GM15510 (cell line): ENCODE data around the gene RGS7.

Source experiments
- POLR2A ChIP-seq: IDR thresholded peaks from 3 replicates; pipeline ENCODE4 v1.6.1; 2011; ENCODE audit warnings: borderline replicate concordance; ENCODE audit not compliant: insufficient read length; ENCODE audit errors: extremely low read depth

The RGS7 gene

DNA sequence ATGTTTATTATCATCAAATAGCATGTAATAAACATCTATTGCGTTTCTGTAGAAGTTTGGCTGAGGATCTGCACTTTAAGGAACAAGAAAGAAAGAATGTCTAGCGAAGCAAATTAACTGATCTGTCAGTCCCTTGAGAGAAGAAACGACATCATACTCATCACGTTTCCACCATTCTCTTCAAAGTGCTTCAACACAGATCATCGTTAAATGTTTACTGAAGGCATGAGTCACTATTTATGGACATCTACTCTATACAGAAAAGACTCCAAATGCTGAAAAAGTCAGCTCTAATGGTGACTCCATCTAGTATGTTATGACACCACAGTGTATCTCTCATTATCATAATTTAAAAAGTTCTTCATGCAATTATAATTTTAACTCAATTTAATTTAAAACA is 369.1 kb downstream of the RGS7 start:
- TF ChIP-seq POLR2A, result no peak

- no peak for TF ChIP-seq POLR2A
These were observed 371.9 kb downstream of the RGS7 start for GRCh38 chr1:240985081-240985480.

- no peak for TF ChIP-seq POLR2A
These were observed 376.7 kb downstream of the RGS7 start for GRCh38 chr1:240980342-240980741.

DNA sequence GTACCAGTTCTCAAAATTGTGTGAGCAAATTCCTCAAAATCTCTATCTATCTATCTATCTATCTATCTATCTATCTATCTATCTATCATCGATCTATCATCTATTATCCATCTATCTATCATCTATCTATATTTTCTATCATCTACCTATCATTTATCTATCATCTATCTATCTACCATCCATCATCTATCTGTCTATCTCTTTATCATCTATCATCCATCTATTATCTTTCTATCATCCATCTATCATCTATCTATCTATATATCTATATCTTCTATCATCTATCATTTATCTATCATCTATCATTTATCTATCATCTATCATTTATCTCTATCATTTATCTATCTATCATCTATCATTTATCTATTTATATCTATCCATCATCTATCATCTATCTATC is 380.3 kb downstream of the RGS7 start:
- no peak for TF ChIP-seq POLR2A

- TF ChIP-seq POLR2A, result no peak
These were observed 383.1 kb downstream of the RGS7 start for GRCh38 chr1:240973875-240974274.

- no peak for TF ChIP-seq POLR2A
These were observed 386.8 kb downstream of the RGS7 start for GRCh38 chr1:240970253-240970652.

GRCh38 chr1:240968864-240969263 is 388.1 kb downstream of the RGS7 start:
- TF ChIP-seq POLR2A, result no peak

DNA sequence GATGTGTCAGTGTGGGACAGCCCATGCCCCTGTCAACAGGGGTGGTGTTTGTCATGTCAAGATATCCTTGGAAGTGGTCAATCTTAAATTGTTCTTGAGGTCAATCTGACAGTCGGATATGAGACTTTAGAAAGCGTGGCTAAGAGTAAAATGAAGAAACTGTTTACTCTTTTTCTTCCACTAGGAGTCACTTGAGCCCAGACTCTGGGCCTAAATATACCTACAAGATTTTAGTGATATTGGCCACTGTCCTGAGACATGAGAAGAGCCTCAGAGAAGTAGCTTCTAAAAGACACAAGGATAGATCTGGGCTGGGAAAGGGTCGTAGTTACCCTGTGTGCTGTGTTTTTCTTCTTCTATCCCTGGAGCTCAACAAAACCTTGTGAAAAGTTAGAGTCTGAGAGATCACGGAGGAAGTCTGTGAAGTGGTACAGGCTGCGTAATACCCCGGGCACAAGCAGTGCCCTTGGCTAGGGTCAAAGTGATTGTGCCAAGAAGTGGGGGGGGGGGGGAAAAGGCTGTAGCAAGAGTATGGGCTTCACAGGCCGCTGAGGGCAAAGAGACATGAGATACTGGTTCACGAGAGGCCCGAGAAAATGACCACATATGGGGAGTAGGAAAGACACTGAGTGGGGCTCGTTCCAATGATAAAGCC is 389.8 kb downstream of the RGS7 start:
- no peak for TF ChIP-seq POLR2A

GRCh38 chr1:240965581-240966091 is 391.4 kb downstream of the RGS7 start:
- no peak for TF ChIP-seq POLR2A

GRCh38 chr1:240962086-240962485 is 394.9 kb downstream of the RGS7 start:
- TF ChIP-seq POLR2A, result no peak

DNA sequence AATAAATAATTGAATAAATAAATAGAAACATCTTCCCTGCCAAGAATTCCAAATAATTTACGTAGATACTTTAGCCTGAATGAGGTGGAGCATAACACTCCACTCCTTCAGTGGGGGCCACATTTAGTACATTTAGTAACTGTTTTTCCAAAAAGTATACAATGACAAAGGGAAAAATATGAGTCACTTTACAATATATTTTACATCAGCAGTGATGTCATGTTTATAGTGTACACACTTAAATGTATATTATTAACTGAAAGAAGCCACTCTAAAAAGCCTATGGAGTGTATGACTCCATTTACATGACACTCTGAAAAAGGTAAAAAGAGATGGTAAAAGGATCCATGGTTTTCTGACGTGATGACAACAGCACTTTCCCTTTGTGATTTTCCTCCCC is 400.6 kb downstream of the RGS7 start:
- TF ChIP-seq POLR2A, result no peak

- no peak for TF ChIP-seq POLR2A
These were observed 401.0 kb downstream of the RGS7 start for GRCh38 chr1:240956020-240956419.

GRCh38 chr1:240947438-240948224 is 409.4 kb downstream of the RGS7 start:
- no peak for TF ChIP-seq POLR2A

- no peak for TF ChIP-seq POLR2A
These were observed 410.1 kb downstream of the RGS7 start for GRCh38 chr1:240946926-240947325.

DNA sequence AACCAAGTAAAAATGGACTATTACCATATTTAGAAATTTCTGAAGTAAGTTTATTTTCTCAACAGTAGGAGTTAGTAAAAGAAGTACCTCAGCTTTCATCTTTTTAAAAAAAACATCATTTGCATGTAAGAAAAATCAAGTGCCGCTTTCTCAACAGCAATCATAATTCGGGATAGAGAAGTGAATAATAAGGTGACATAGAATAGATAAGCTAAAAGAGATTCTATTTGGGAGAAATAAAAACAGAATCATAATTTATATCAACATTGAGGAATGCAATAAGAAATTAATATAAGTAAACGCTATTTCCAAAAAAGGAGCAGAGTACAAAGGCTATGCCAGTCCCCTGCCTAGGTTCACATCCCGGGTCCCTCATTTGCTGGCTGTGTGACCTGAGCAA is 414.1 kb downstream of the RGS7 start:
- no peak for TF ChIP-seq POLR2A

DNA sequence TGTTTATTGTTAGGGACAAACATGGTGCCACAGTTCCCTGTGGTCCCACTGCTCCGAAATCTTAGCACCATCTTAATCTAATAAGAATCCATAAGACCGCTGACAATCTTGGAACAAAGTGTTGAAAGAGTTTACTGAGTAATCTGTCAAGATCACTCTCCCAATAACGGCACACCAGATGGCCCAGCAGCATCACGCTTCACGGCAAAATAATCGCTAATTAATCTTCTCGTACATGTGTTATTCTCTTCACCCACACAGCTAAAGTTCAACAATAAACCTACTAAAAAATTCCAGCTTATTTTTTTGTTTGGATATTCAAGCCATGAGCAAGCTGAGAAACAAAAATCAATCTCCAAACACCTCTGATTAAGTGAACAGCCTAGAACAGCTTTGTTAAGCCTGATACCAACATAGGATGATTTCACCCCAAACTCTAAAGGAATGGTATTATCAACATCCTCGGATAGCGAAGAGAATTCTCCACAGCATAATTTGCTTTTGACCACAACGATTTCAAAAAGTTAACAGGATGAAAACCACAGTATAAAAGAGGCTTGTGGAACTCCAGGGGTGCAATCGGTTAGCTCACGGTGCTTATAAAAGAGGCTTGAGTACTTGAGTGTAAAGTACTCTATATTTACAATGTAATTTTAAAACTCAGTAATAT is 415.2 kb downstream of the RGS7 start:
- TF ChIP-seq POLR2A, result no peak

GRCh38 chr1:240936911-240937668 is 419.9 kb downstream of the RGS7 start:
- TF ChIP-seq POLR2A, result no peak
